22Rv1 (cell line): ENCODE measurements around the gene GAB2.

Source experiments
- CTCF ChIP-seq: fragments of 450-650 bp; IDR thresholded peaks from 2 replicates; pipeline ENCODE4 v1.5.1; 2017; ENCODE audit warnings: mild to moderate bottlenecking
- ZFX ChIP-seq: fragments of 450-650 bp; IDR thresholded peaks from 2 replicates; pipeline ENCODE4 v1.6.1; 2017; ENCODE audit warnings: antibody characterized with exemption, borderline replicate concordance

GRCh38 chr11:78228467-78228866, 189.2 kb downstream of the GAB2 start:
- TF ChIP-seq CTCF, result peak; percentile 71
- TF ChIP-seq ZFX, result no peak
